EL (cell line): ENCODE measurements around the gene C19orf53.
A peak's percentile ranks its signal among the peaks of the same experiment; 100 is the strongest.
"Not testable (repeated sequence)": the region's sequence is repeated elsewhere in the genome, so short reads cannot be mapped to it uniquely, and the experiment has no call there.

Source experiments
- DNase-seq: peaks from one replicate; pipeline ENCODE4 v3.0.0-alpha.2; 2016

C19orf53 gene

GRCh38 chr19:13774217-13775191 lies at the start of gene C19orf53:
Gene C19orf53, plus strand, starts transcription at chr19:13774456. Its CDS starts 22 bp downstream, at chr19:13774478.
- DNase-seq, result peak; percentile 93

- DNase-seq, result no peak
These were observed 47.9 kb upstream of the C19orf53 start for GRCh38 chr19:13726323-13726722.

GRCh38 chr19:13727798-13728197 lies 46.5 kb upstream of the C19orf53 start:
- peak; percentile 59 for DNase-seq

GRCh38 chr19:13729859-13730258 lies 44.4 kb upstream of the C19orf53 start:
- DNase-seq, result no peak

- DNase-seq, result peak; percentile 95
These were observed 42.9 kb upstream of the C19orf53 start for GRCh38 chr19:13731147-13731964.

- no peak for DNase-seq
These were observed 41.9 kb upstream of the C19orf53 start for GRCh38 chr19:13732337-13732736.

- DNase-seq, result no peak
These were observed 39.5 kb upstream of the C19orf53 start for GRCh38 chr19:13734751-13735150.

- DNase-seq, result no peak
These were observed 36.2 kb upstream of the C19orf53 start for GRCh38 chr19:13738073-13738472.

- no peak for DNase-seq
These were observed 32.4 kb upstream of the C19orf53 start for GRCh38 chr19:13741893-13742292.

- DNase-seq, result peak; percentile 52
These were observed 31.5 kb upstream of the C19orf53 start for GRCh38 chr19:13742756-13743155.

- no peak for DNase-seq
These were observed 30.1 kb upstream of the C19orf53 start for GRCh38 chr19:13744174-13744573.

- DNase-seq, result no peak
These were observed 27.2 kb upstream of the C19orf53 start for GRCh38 chr19:13747098-13747453.

GRCh38 chr19:13748169-13748828 lies 26.0 kb upstream of the C19orf53 start:
- DNase-seq, result peak; percentile 54

GRCh38 chr19:13751436-13751835 lies 22.8 kb upstream of the C19orf53 start:
- DNase-seq, result no peak

GRCh38 chr19:13753622-13754021 lies 20.6 kb upstream of the C19orf53 start:
- DNase-seq, result not testable (repeated sequence)

GRCh38 chr19:13756210-13756609 lies 18.0 kb upstream of the C19orf53 start:
- DNase-seq, result no peak

GRCh38 chr19:13757805-13758772 lies 16.2 kb upstream of the C19orf53 start:
- no peak for DNase-seq

GRCh38 chr19:13758795-13759194 lies 15.5 kb upstream of the C19orf53 start:
- DNase-seq, result no peak

GRCh38 chr19:13761423-13761822 lies 12.8 kb upstream of the C19orf53 start:
- DNase-seq, result no peak

- no peak for DNase-seq
These were observed 11.5 kb upstream of the C19orf53 start for GRCh38 chr19:13762635-13763235.

GRCh38 chr19:13763265-13763664 lies 11.0 kb upstream of the C19orf53 start:
- no peak for DNase-seq
